ENCODE data around the gene CCDC15.

CCDC15 gene

DNA sequence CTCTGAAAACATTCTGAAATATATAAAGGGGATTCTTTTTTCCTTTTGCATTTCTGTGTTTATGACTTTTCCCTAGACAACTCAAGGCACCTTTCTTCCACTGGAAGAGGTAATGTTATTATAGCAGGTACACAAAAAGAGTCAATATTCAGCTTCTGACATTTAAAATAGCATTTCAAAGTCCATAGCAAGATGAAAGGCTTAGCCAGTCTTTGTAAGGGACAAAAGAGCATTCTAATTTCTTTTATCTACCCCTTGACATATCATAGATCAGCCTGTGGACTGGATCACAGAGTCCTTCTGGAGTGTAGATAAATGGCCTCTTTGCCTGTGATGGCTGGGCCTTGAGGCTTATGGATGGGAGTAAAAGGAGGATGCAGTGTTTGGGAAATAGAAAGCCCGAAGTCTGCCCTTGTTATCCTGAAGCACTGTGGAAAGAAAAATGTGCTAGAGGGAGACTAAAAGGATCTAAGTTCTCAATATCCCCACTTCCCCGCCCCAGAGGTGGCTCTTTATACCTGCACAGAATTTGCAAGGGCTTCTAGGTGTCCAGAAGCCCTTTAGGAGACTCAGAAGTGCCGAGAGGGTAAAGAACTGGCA is 16.6 kb upstream of the CCDC15 start:
- no peak for TF ChIP-seq Cebpa-rat (IDR thresholded peaks at IDR 0.05)
- no peak overlapping the region for H3K27ac ChIP-seq
- H3K4me2 ChIP-seq, result no peak overlapping the region
- H3K36me3 ChIP-seq, result no peaks in the 10 kb centered on the region
- H3K4me1 ChIP-seq, result no peaks in the 10 kb centered on the region
- H3K4me3 ChIP-seq, result no peak overlapping the region
- peaks cover 0 to 6% (median 0%) of the 10 kb centered on the region in 11 experiments; a peak in 3 of 22 replicates for H3K9me3 ChIP-seq (replicated peaks in 1 of 11)
- peaks cover 0 to 10% (median 0%) of the 10 kb centered on the region in 11 experiments; a peak in 5 of 22 replicates for H3K27me3 ChIP-seq
- H3K9ac ChIP-seq, result no peak overlapping the region
- no peaks in the 10 kb centered on the region for H4K20me1 ChIP-seq

DNA sequence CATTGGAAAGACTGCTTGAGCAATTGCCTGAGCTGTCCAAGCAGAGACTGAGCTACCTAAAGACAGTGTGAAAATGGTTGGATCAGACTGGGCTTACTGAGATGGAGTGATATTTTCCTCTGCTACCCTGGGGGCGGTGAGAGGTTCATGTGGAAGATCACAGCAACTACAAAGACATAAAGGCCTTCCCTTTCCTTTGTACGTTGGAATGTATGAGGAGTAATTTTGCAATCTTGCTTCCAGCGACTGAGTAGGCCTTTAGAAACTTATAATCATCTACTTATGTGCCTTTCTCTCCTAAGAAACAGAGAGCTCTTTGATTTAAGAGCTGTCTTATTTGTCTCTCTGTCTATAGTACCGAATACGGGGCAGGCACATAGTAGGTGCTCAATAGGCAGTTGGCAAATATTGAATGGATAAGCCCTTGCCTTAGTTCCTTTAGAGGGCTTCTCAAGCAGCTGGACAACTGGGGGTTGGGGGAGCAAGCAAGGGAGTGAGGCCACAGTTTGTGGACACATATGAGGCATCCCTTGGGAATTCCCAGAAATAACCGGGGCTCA is 15.7 kb upstream of the CCDC15 start:
- Histone ChIP-seq H3K4me2 (no peak overlapping the region), H3K4me3 (no peak overlapping the region), H3K9me3 (replicated peaks in 1 of 11) (peaks cover 0 to 6% (median 0%) of the 10 kb centered on the region in 11 experiments; a peak in 3 of 22 replicates), H3K4me1 (no peaks in the 10 kb centered on the region), H3K36me3 (no peaks in the 10 kb centered on the region), H3K27me3 (peaks cover 0 to 10% (median 0%) of the 10 kb centered on the region in 11 experiments; a peak in 5 of 22 replicates), H4K20me1 (no peaks in the 10 kb centered on the region), H3K9ac (no peak overlapping the region), H3K27ac (no peak overlapping the region)
- TF ChIP-seq Cebpa-rat (IDR thresholded peaks at IDR 0.05), result no peak

DNA sequence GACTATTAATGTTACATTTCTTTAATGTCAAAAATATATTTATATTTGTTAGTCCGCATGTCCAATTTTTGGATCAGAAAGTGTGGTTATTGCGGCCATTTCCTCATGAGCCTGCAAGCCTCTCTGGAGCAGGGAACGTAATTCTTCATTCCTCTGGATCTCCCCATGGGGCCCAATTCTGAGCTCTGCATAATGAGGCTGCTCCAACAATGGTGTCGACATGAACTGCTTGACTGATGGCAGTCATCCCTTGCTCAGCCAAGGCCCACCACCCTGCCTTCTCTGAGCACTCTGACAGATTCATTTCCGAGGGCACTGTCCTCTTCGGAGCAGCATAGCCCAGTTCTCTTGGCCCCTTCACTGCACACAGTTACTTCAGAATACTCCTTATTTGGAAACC is 15.0 kb upstream of the CCDC15 start:
- H3K4me2 ChIP-seq, result no peak overlapping the region
- no peak overlapping the region for H3K4me3 ChIP-seq
- TF ChIP-seq Cebpa-rat (IDR thresholded peaks at IDR 0.05), result no peak
- no peak overlapping the region for H3K27ac ChIP-seq
- no peak overlapping the region for H3K9ac ChIP-seq
- H3K27me3 ChIP-seq, result peaks cover 0 to 10% (median 0%) of the 10 kb centered on the region in 11 experiments; a peak in 5 of 22 replicates
- peaks cover 0 to 6% (median 0%) of the 10 kb centered on the region in 11 experiments; a peak in 3 of 22 replicates for H3K9me3 ChIP-seq (replicated peaks in 1 of 11)
- H3K36me3 ChIP-seq, result no peaks in the 10 kb centered on the region
- no peaks in the 10 kb centered on the region for H3K4me1 ChIP-seq
- H4K20me1 ChIP-seq, result no peaks in the 10 kb centered on the region

DNA sequence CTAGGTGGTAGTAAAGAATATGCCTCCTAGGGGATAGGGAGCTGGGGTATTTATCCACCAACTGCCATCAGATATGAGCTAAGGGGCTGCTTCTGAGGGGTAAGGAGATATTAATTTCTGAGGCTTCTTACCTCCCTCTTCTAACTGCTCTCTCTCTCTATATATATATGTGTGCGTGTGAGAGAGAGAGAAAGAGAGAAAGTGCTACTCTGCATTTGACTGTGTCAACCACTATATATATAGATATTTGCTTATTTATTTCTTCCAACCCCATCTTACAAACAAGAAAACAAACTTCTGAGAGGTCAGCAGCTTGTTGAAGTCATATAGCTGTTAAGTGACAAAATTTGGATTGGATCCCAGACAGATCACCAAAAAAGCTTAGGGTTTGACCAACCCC is 12.3 kb upstream of the CCDC15 start:
- peaks cover 0 to 6% (median 0%) of the 10 kb centered on the region in 11 experiments; a peak in 3 of 22 replicates for H3K9me3 ChIP-seq (replicated peaks in 1 of 11)
- H3K36me3 ChIP-seq, result no peaks in the 10 kb centered on the region
- H3K4me3 ChIP-seq, result no peak overlapping the region
- H3K4me2 ChIP-seq, result no peak overlapping the region
- H4K20me1 ChIP-seq, result no peaks in the 10 kb centered on the region
- H3K4me1 ChIP-seq, result no peaks in the 10 kb centered on the region
- H3K9ac ChIP-seq, result no peak overlapping the region
- H3K27ac ChIP-seq, result no peak overlapping the region
- TF ChIP-seq Cebpa-rat (IDR thresholded peaks at IDR 0.05), result no peak
- peaks cover 0 to 5% (median 0%) of the 10 kb centered on the region in 11 experiments; a peak in 2 of 22 replicates for H3K27me3 ChIP-seq

DNA sequence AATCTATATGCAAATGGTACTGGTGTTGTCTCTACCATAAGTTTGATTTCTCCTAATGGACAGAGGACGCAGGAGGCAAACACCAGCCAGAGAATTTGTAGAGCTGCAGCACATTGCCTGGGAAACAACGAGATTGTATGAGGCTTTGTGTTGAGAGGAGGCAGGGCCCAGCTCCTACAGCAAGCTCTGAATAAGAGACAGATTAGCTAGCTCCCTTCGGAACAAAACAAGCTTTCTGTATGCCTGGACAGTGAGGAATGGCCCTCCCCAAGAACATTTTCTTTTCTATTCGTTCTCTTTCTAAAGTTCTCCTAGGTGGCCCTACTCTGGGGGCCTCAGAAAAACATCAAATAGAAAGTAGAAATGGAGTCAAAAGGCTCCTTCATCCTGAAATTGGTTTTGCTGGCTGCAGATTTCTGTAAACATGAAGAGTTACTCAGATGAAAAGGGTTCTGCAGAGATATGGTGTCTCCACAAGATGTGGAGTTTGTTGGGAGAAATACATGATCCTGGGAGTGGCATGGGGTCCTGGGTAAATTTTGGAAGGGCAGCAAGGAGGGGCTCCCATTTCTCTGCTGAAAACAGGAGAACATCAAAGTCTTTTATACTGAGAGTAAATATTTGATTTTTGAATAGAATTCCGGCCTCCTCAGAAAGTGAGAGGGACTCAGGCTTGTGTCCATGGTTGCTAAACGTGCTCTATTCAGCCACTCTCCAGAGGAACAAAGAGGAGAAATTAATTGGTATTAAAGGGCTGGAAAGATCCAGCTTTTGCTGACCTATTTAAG is 11.3 kb upstream of the CCDC15 start:
- no peak for TF ChIP-seq Cebpa-rat (IDR thresholded peaks at IDR 0.05)
- Histone ChIP-seq H3K4me3 (no peak overlapping the region), H3K4me2 (no peak overlapping the region), H3K4me1 (no peaks in the 10 kb centered on the region), H4K20me1 (no peaks in the 10 kb centered on the region), H3K9ac (no peak overlapping the region), H3K9me3 (replicated peaks in 1 of 11) (peaks cover 0 to 6% (median 0%) of the 10 kb centered on the region in 11 experiments; a peak in 3 of 22 replicates), H3K27ac (no peak overlapping the region), H3K27me3 (no peaks in the 10 kb centered on the region), H3K36me3 (no peaks in the 10 kb centered on the region)

DNA sequence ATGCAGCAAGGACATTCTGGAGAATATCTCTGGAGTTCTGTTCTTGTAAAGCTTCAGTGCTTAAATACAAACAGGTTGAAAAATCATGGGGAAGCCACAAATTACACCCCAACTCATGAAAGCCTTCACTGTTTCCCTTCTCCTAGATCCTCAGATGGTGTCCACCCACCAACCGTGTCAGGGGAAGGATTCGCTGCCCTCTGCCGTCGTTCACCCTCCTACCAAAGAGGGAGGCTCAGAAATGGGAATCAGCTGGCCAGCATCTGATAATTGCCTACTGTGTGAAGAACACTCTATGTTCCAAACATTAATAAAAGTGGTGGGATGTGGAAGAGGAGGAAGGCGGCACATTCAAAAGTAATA is 10.8 kb upstream of the CCDC15 start:
- Histone ChIP-seq H3K9ac (no peak overlapping the region), H3K27me3 (no peaks in the 10 kb centered on the region), H3K4me3 (no peak overlapping the region), H3K4me2 (no peak overlapping the region), H3K27ac (no peak overlapping the region), H3K36me3 (no peaks in the 10 kb centered on the region), H3K4me1 (no peaks in the 10 kb centered on the region), H4K20me1 (no peaks in the 10 kb centered on the region), H3K9me3 (replicated peaks in 1 of 11) (peaks cover 0 to 6% (median under 1%) of the 10 kb centered on the region in 11 experiments; a peak in 4 of 22 replicates)
- TF ChIP-seq Cebpa-rat (IDR thresholded peaks at IDR 0.05), result no peak

DNA sequence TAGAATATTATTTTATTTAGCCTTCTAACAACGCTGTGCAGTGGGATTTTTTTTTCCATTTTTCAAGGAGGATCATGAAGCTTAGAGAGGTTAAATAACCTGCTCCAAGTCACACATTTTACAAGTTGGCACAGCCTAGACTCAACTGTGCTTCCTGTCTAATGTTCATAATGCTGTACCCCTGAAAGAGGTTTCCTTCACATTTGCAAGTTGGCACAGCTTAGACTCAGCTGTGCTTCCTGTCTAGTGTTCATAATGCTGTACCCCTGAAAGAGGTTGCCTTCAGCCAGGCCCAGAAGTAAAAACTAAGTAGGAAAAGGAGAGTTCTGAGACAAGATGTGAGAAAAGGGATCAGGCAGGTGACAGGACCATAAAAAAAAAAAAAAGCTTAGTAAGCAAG is 10.3 kb upstream of the CCDC15 start:
- Histone ChIP-seq H3K4me2 (no peak overlapping the region), H3K27ac (no peak overlapping the region), H3K27me3 (no peaks in the 10 kb centered on the region), H4K20me1 (no peaks in the 10 kb centered on the region), H3K4me1 (no peaks in the 10 kb centered on the region), H3K4me3 (no peak overlapping the region), H3K36me3 (no peaks in the 10 kb centered on the region), H3K9me3 (replicated peaks in 1 of 11) (peaks cover 0 to 11% (median 5%) of the 10 kb centered on the region in 11 experiments; a peak in 8 of 22 replicates), H3K9ac (no peak overlapping the region)
- no peak for TF ChIP-seq Cebpa-rat (IDR thresholded peaks at IDR 0.05)

DNA sequence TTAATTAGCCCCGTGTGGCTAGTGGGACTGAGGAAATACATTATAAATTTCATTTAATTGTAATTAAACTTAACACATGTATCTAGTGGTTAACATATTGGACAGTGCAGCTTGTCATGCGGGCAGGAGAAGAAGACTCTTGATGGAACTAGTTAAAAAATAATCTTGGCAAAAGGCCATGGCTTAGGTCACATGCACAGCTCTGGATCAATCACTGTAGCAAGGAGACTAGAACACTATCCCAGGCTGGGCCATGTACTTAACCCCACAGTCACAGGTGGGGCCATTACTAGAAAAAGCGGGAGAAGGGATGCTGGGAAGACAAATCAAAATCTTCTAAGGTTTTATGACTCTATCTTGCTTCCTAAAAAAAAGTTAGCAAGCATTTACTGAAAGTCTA is 9.4 kb upstream of the CCDC15 start:
- no peak overlapping the region for H3K4me3 ChIP-seq
- no peaks in the 10 kb centered on the region for H4K20me1 ChIP-seq
- no peak overlapping the region for H3K4me2 ChIP-seq
- no peaks in the 10 kb centered on the region for H3K4me1 ChIP-seq
- H3K27ac ChIP-seq, result no peak overlapping the region
- H3K27me3 ChIP-seq, result no peaks in the 10 kb centered on the region
- H3K9ac ChIP-seq, result no peak overlapping the region
- TF ChIP-seq Cebpa-rat (IDR thresholded peaks at IDR 0.05), result no peak
- H3K36me3 ChIP-seq, result no peaks in the 10 kb centered on the region
- peaks cover 3 to 15% (median 7%) of the 10 kb centered on the region in 11 experiments; a peak in 9 of 22 replicates for H3K9me3 ChIP-seq (replicated peaks in 1 of 11)

DNA sequence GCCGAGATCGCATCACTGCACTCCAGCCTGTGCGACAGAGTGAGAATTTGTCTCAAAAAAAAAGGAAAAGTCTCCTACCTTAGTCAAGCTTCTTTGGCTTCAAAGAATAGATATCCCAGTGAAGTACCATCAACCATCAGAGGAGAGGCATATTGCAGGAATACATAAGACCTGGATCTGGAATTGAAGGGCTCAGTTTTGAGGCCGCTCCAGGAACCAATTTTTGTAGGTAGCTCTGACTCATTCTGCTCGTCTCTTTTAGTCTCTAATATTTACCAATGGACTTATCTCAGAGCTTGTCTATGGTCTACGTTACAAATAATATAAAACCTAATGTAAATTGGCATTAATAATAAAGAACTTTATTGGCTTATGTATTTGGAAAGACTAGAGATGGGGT is 8.2 kb upstream of the CCDC15 start:
- no peaks in the 10 kb centered on the region for H4K20me1 ChIP-seq
- H3K9me3 ChIP-seq (replicated peaks in 1 of 11), result peaks cover 3 to 18% (median 7%) of the 10 kb centered on the region in 11 experiments; a peak in 9 of 22 replicates
- H3K4me1 ChIP-seq, result no peaks in the 10 kb centered on the region
- no peak overlapping the region for H3K4me3 ChIP-seq
- no peaks in the 10 kb centered on the region for H3K27me3 ChIP-seq
- no peak overlapping the region for H3K4me2 ChIP-seq
- no peaks in the 10 kb centered on the region for H3K36me3 ChIP-seq
- no peak overlapping the region for H3K9ac ChIP-seq
- TF ChIP-seq Cebpa-rat (IDR thresholded peaks at IDR 0.05), result no peak
- no peak overlapping the region for H3K27ac ChIP-seq

All from BLaER1 treated with 17β-estradiol and CSF1 and Interleukin-3, amounts not matched to agents 10 nM and 100 nM (cell line).